HepG2 (cell line): Measurements from ENCODE around the gene TMOD3.

Experiments
- CREB1 ChIP-seq, 2 experiments: fragments of 450-650 bp in 1 of 2; IDR thresholded peaks; 2 replicates each; pipeline ENCODE4 v1.6.1; 2016 to 2017; ENCODE audit warnings: control low read depth in 1 of 2, mild to moderate bottlenecking in 1 of 2, missing compliant biosample characterization in 1 of 2, missing genetic modification characterization in 1 of 2
- CTCF ChIP-seq: sonication (generic); formaldehyde crosslinking; IDR thresholded peaks from 2 replicates; pipeline ENCODE4 v1.5.0; 2020; ENCODE audit warnings: mild to moderate bottlenecking, missing genetic modification reagents, moderate library complexity
- FOXP1 ChIP-seq, 2 experiments: fragments of 450-650 bp in 1 of 2; IDR thresholded peaks; 2 replicates each; pipeline ENCODE4 v1.6.1; 2017 to 2018; ENCODE audit warnings: antibody characterized with exemption in 1 of 2
- IRF1 ChIP-seq: sonication (generic); formaldehyde crosslinking; IDR thresholded peaks from 2 replicates; pipeline ENCODE4 v1.4.0; 2020; ENCODE audit warnings: low read depth, mild to moderate bottlenecking, missing genetic modification reagents
- KLF13 ChIP-seq: sonication (generic); formaldehyde crosslinking; IDR thresholded peaks from 2 replicates; pipeline ENCODE4 v1.4.0; 2020; ENCODE audit warnings: mild to moderate bottlenecking, missing genetic modification reagents
- MEIS2 ChIP-seq: sonication (generic); formaldehyde crosslinking; IDR thresholded peaks from 2 replicates; pipeline ENCODE4 v1.9.0; 2021; ENCODE audit warnings: mild to moderate bottlenecking, missing genetic modification reagents
- NCOR1 ChIP-seq: fragments of 200-600 bp; sonication (generic); IDR thresholded peaks from 2 replicates; pipeline ENCODE4 v1.7.0; 2017; ENCODE audit warnings: antibody characterized with exemption, low read length, borderline replicate concordance
- ZEB1 ChIP-seq: IDR thresholded peaks from 2 replicates; pipeline ENCODE4 v1.6.1; 2012; ENCODE audit warnings: mild to moderate bottlenecking, low read depth, inconsistent platforms; ENCODE audit not compliant: insufficient replicate concordance
- ZNF576 ChIP-seq: sonication (generic); formaldehyde crosslinking; IDR thresholded peaks from 2 replicates; pipeline ENCODE4 v1.4.0; 2020; ENCODE audit warnings: mild to moderate bottlenecking, missing genetic modification reagents

GRCh38 chr15:51955504-51955903 lies 126.1 kb downstream of the TMOD3 start:
- TF ChIP-seq ZNF576 (CRISPR knock-in tag) (no peak), KLF13 (CRISPR knock-in tag) (no peak), CTCF (no peak), IRF1 (no peak), ZEB1 (no peak), CREB1 (IDR thresholded peaks at IDR 0.05) (no peak), CREB1 (CRISPR knock-in tag; IDR thresholded peaks at IDR 0.05) (no peak), FOXP1 (IDR thresholded peaks at IDR 0.05) (no peak), FOXP1 (CRISPR knock-in tag; IDR thresholded peaks at IDR 0.05) (no peak), NCOR1 (no peak), MEIS2 (CRISPR knock-in tag) (no peak)
